RCC 7860 (cell line): ENCODE measurements around the gene STK32B.

Experiments
- DNase-seq: peaks from one replicate; pipeline ENCODE4 v3.0.0-alpha.2; 2015; ENCODE audit warnings: low spot score
- FAIRE-seq: peaks from 2 replicates; lab custom pipeline; 2012; peaks lifted over from hg19 to GRCh38; lab: Jason Lieb, UNC

STK32B gene

GRCh38 chr4:5489260-5489659 is 438.0 kb downstream of the STK32B start:
- DNase-seq (no peak), FAIRE-seq (no peak)

GRCh38 chr4:5497489-5497888 is 446.2 kb downstream of the STK32B start:
- FAIRE-seq (no peak), DNase-seq (no peak)

- no peak for FAIRE-seq
Measured at GRCh38 chr4:5500165-5500564, 448.9 kb downstream of the STK32B start.

GRCh38 chr4:5503336-5503936 is 452.2 kb downstream of the STK32B start:
- FAIRE-seq (no peak), DNase-seq (no peak)

More at GRCh38 chr4:5500165-5500564, 448.9 kb downstream of the STK32B start:
- no peak for DNase-seq

GRCh38 chr4:5504486-5504885 is 453.2 kb downstream of the STK32B start:
- FAIRE-seq (no peak), DNase-seq (no peak)

GRCh38 chr4:5510504-5510903 is 459.2 kb downstream of the STK32B start:
- no peak for DNase-seq
- no peak for FAIRE-seq

GRCh38 chr4:5511791-5512190 is 460.5 kb downstream of the STK32B start:
- FAIRE-seq (no peak), DNase-seq (no peak)

GRCh38 chr4:5515646-5516045 is 464.4 kb downstream of the STK32B start:
- DNase-seq (no peak), FAIRE-seq (no peak)

- FAIRE-seq (no peak), DNase-seq (no peak)
Measured at GRCh38 chr4:5517372-5517771, 466.1 kb downstream of the STK32B start.

- DNase-seq (no peak), FAIRE-seq (no peak)
Measured at GRCh38 chr4:5524446-5525299, 473.4 kb downstream of the STK32B start.

GRCh38 chr4:5526080-5526846 is 475.0 kb downstream of the STK32B start:
- no peak for DNase-seq
- no peak for FAIRE-seq

GRCh38 chr4:5527211-5527610 is 475.9 kb downstream of the STK32B start:
- FAIRE-seq, result no peak
- DNase-seq, result no peak

GRCh38 chr4:5528031-5528436 is 476.8 kb downstream of the STK32B start:
- FAIRE-seq (no peak), DNase-seq (no peak)

- no peak for DNase-seq
- no peak for FAIRE-seq
Measured at GRCh38 chr4:5532100-5532499, 480.8 kb downstream of the STK32B start.

GRCh38 chr4:5539584-5539983 is 488.3 kb downstream of the STK32B start:
- no peak for DNase-seq
- FAIRE-seq, result no peak

- no peak for FAIRE-seq
- DNase-seq, result no peak
Measured at GRCh38 chr4:5541169-5541568, 489.9 kb downstream of the STK32B start.

GRCh38 chr4:5543681-5544080 is 492.4 kb downstream of the STK32B start:
- FAIRE-seq (no peak), DNase-seq (no peak)

GRCh38 chr4:5544762-5545161 is 493.5 kb downstream of the STK32B start:
- no peak for FAIRE-seq
- no peak for DNase-seq

GRCh38 chr4:5545271-5545670 is 494.0 kb downstream of the STK32B start:
- no peak for DNase-seq
- FAIRE-seq, result no peak

- FAIRE-seq, result no peak
- no peak for DNase-seq
Measured at GRCh38 chr4:5547651-5548249, 496.5 kb downstream of the STK32B start.
